HEK293 (cell line): Measurements from ENCODE around the gene BRF1.

Source experiments
- CTCF ChIA-PET: fragments of 350-600 bp; formaldehyde crosslinking; extraction: SDS; loops from one replicate; lab custom pipeline; 2021; ENCODE audit warnings: antibody characterized with exemption; lab: Yijun Ruan, JAX
- POLR2A ChIA-PET: fragments of 300-600 bp; formaldehyde crosslinking; extraction: SDS; loops from one replicate; lab custom pipeline; 2020; ENCODE audit warnings: antibody characterized with exemption, inconsistent platforms; lab: Yijun Ruan, JAX
- H3K27ac ChIP-seq: fragments of 200-500 bp; sonication (Bioruptor generic); 2 replicates; pipeline ENCODE4 v1.5.1; 2014; ENCODE audit warnings: low read depth, low read length, control low read depth, inconsistent platforms; ENCODE audit errors: extremely low read depth
- H3K36me3 ChIP-seq, 2 experiments: fragments of 200-500 bp in 1 of 2; sonication (Bioruptor generic) in 1 of 2; 1 replicate in 1 of 2; 2 replicates in 1 of 2; pipeline ENCODE4 v1.5.1; 2014 to 2017; ENCODE audit warnings: inconsistent platforms in 2 of 2, low read length in 2 of 2; ENCODE audit not compliant: control insufficient read depth in 2 of 2, insufficient read depth in 1 of 2
- H3K4me1 ChIP-seq: fragments of 200-500 bp; sonication (Bioruptor generic); 2 replicates; pipeline ENCODE4 v1.5.1; 2014; ENCODE audit warnings: mild to moderate bottlenecking, low read length, inconsistent platforms; ENCODE audit not compliant: control insufficient read depth, insufficient read depth
- H3K4me3 ChIP-seq: 2 replicates; pipeline ENCODE4 v1.5.1; 2011; ENCODE audit warnings: low read depth, mild to moderate bottlenecking, control low read depth, low read length, moderate library complexity
- H3K9me3 ChIP-seq: fragments of 200-500 bp; sonication (Bioruptor generic); 2 replicates; pipeline ENCODE4 v1.5.1; 2014; ENCODE audit warnings: low read depth, low read length, inconsistent platforms; ENCODE audit not compliant: control insufficient read depth, insufficient read depth
- KLF1 ChIP-seq: fragments of 450-650 bp; formaldehyde crosslinking; IDR thresholded peaks from 2 replicates; pipeline ENCODE4 v1.5.1; 2016; ENCODE audit warnings: missing biosample characterization, missing genetic modification characterization
- KLF10 ChIP-seq: fragments of 450-650 bp; IDR thresholded peaks from 2 replicates; pipeline ENCODE4 v1.5.1; 2018; ENCODE audit warnings: missing biosample characterization, mild to moderate bottlenecking, missing genetic modification characterization
- KLF16 ChIP-seq: fragments of 450-650 bp; formaldehyde crosslinking; IDR thresholded peaks from 2 replicates; pipeline ENCODE4 v1.5.1; 2017; ENCODE audit warnings: missing biosample characterization, missing genetic modification characterization
- MYNN ChIP-seq: fragments of 450-650 bp; formaldehyde crosslinking; IDR thresholded peaks from 2 replicates; pipeline ENCODE4 v1.5.1; 2016; ENCODE audit warnings: missing biosample characterization, missing genetic modification characterization, borderline replicate concordance
- OVOL3 ChIP-seq: fragments of 450-650 bp; formaldehyde crosslinking; IDR thresholded peaks from 2 replicates; pipeline ENCODE4 v1.5.1; 2016; ENCODE audit warnings: missing biosample characterization, missing genetic modification characterization
- SALL2 ChIP-seq: fragments of 450-650 bp; formaldehyde crosslinking; IDR thresholded peaks from 2 replicates; pipeline ENCODE4 v1.5.0; 2017; ENCODE audit warnings: missing biosample characterization, mild to moderate bottlenecking, missing genetic modification characterization, borderline replicate concordance
- SP7 ChIP-seq: fragments of 450-650 bp; formaldehyde crosslinking; IDR thresholded peaks from 2 replicates; pipeline ENCODE4 v1.5.1; 2016; ENCODE audit warnings: missing biosample characterization, missing genetic modification characterization
- TRIM28 ChIP-seq: IDR thresholded peaks from 2 replicates; pipeline ENCODE4 v1.6.1; 2011; ENCODE audit warnings: low read length, control low read depth, borderline replicate concordance
- ZFP3 ChIP-seq: fragments of 450-650 bp; formaldehyde crosslinking; IDR thresholded peaks from 2 replicates; pipeline ENCODE4 v1.5.1; 2016; ENCODE audit warnings: low read depth, missing biosample characterization, missing genetic modification characterization
- ZNF10 ChIP-seq: fragments of 450-650 bp; formaldehyde crosslinking; IDR thresholded peaks from 2 replicates; pipeline ENCODE4 v1.5.1; 2017; ENCODE audit warnings: missing biosample characterization, missing genetic modification characterization
- ZNF133 ChIP-seq: fragments of 450-650 bp; formaldehyde crosslinking; IDR thresholded peaks from 2 replicates; pipeline ENCODE4 v1.5.1; 2016; ENCODE audit warnings: missing biosample characterization, missing genetic modification characterization
- ZNF169 ChIP-seq: fragments of 450-650 bp; formaldehyde crosslinking; IDR thresholded peaks from 2 replicates; pipeline ENCODE4 v1.5.1; 2016; ENCODE audit warnings: missing biosample characterization, missing genetic modification characterization
- ZNF239 ChIP-seq: fragments of 450-650 bp; formaldehyde crosslinking; IDR thresholded peaks from 2 replicates; pipeline ENCODE4 v1.5.1; 2016; ENCODE audit warnings: missing biosample characterization, missing genetic modification characterization
- ZNF266 ChIP-seq: fragments of 450-650 bp; formaldehyde crosslinking; IDR thresholded peaks from 2 replicates; pipeline ENCODE4 v1.5.1; 2016; ENCODE audit warnings: missing biosample characterization, missing genetic modification characterization, low read depth
- ZNF341 ChIP-seq: fragments of 450-650 bp; formaldehyde crosslinking; IDR thresholded peaks from 2 replicates; pipeline ENCODE4; 2016; ENCODE audit warnings: low read depth, missing biosample characterization, missing genetic modification characterization
- ZNF391 ChIP-seq: fragments of 450-650 bp; formaldehyde crosslinking; IDR thresholded peaks from 2 replicates; pipeline ENCODE4 v1.5.1; 2016; ENCODE audit warnings: low read depth, missing biosample characterization, missing genetic modification characterization, borderline replicate concordance
- ZNF473 ChIP-seq: fragments of 450-650 bp; formaldehyde crosslinking; IDR thresholded peaks from 2 replicates; pipeline ENCODE4 v1.5.1; 2017; ENCODE audit warnings: missing biosample characterization, missing genetic modification characterization
- ZNF529 ChIP-seq: fragments of 450-650 bp; formaldehyde crosslinking; IDR thresholded peaks from 2 replicates; pipeline ENCODE4 v1.5.1; 2017; ENCODE audit warnings: missing genetic modification characterization, missing biosample characterization; ENCODE audit not compliant: insufficient replicate concordance
- ZNF677 ChIP-seq: fragments of 450-650 bp; IDR thresholded peaks from 2 replicates; pipeline ENCODE4 v1.5.0; 2018; ENCODE audit warnings: missing biosample characterization, mild to moderate bottlenecking, missing genetic modification characterization, moderate library complexity
- ZNF791 ChIP-seq: fragments of 450-650 bp; formaldehyde crosslinking; IDR thresholded peaks from 2 replicates; pipeline ENCODE4 v1.5.1; 2016; ENCODE audit warnings: missing biosample characterization, missing genetic modification characterization
- ZSCAN16 ChIP-seq: fragments of 450-650 bp; formaldehyde crosslinking; IDR thresholded peaks from 2 replicates; pipeline ENCODE4 v1.5.1; 2016; ENCODE audit warnings: missing biosample characterization, missing genetic modification characterization
- ZXDB ChIP-seq: fragments of 450-650 bp; formaldehyde crosslinking; IDR thresholded peaks from 2 replicates; pipeline ENCODE4 v1.5.1; 2016; ENCODE audit warnings: missing biosample characterization, missing genetic modification characterization
- TF ChIP-seq, protein P1 (sequence below): sonication (generic); formaldehyde crosslinking; IDR thresholded peaks from 2 replicates; pipeline ENCODE4 v1.8.1; 2022; ENCODE audit warnings: mild to moderate bottlenecking, moderate library complexity, missing genetic modification reagents
- TF ChIP-seq, protein P2 (sequence below): fragments of 450-650 bp; IDR thresholded peaks from 2 replicates; pipeline ENCODE4 v1.5.1; 2018; ENCODE audit warnings: missing biosample characterization, mild to moderate bottlenecking, missing genetic modification characterization
- TF ChIP-seq, protein P3 (sequence below): fragments of 450-650 bp; formaldehyde crosslinking; IDR thresholded peaks from 2 replicates; pipeline ENCODE4 v1.5.1; 2016; ENCODE audit warnings: missing biosample characterization, missing genetic modification characterization

Gene BRF1

GRCh38 chr14:105257464-105257863 lies 43.3 kb downstream of the BRF1 start:
- POLR2A ChIA-PET, result no interaction called here

GRCh38 chr14:105256292-105256960 lies 44.4 kb downstream of the BRF1 start:
- CTCF ChIA-PET, result interaction anchor here (0.5 kb wide), 1 partner anchor 52 kb away, joined by 3 read pairs; no protein-coding TSS in a partner anchor

More at GRCh38 chr14:105257464-105257863, 43.3 kb downstream of the BRF1 start:
- Histone ChIP-seq H3K9me3 (no peaks in the 10 kb centered on the region), H3K4me3 (no peak overlapping the region), H3K36me3 (peaks cover 0 to 26% of the 10 kb centered on the region in 2 experiments; a peak in 2 of 3 replicates), H3K4me1 (no peaks in the 10 kb centered on the region), H3K27ac (no peak overlapping the region)
- CTCF ChIA-PET, result interaction anchor here (0.7 kb wide), 1 partner anchor 258 kb away, joined by 3 read pairs; no protein-coding TSS in a partner anchor
- TF ChIP-seq ZNF341, result 0 out of 2 replicates have a peak, but pooled peaks have one; percentile 15
- TF ChIP-seq KLF1, result peak; percentile 38; the same call in 1 of the 2 replicates
- TF ChIP-seq, protein P1, sequence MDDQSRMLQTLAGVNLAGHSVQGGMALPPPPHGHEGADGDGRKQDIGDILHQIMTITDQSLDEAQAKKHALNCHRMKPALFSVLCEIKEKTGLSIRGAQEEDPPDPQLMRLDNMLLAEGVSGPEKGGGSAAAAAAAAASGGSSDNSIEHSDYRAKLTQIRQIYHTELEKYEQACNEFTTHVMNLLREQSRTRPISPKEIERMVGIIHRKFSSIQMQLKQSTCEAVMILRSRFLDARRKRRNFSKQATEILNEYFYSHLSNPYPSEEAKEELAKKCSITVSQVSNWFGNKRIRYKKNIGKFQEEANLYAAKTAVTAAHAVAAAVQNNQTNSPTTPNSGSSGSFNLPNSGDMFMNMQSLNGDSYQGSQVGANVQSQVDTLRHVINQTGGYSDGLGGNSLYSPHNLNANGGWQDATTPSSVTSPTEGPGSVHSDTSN (CRISPR knock-in tag), result no peak

DNA sequence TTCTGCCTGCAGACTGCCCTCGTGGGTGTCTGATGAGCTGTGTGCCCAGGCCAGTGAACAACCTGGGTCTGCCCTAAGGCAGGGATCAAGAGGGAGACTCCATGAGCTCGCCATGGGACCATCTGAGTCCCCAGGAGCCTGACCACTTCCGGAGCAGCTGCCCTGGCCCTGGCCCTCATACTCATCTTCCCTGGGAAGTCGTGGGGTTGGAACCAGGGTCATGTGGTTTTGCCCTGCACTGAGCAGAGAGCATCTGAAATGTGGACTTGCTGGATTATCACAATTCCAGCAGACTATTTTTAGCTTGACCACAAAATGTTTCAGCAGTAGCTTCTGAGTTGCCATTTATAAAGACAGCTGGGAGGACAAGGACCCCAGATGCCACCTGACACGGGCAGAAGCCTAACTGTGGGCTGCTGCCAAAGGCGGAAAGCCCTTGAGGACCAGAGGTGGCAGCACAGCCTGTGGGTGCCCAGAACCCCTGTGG lies 45.7 kb downstream of the BRF1 start:
- no peaks in the 10 kb centered on the region for H3K4me1 ChIP-seq

More at GRCh38 chr14:105256292-105256960, 44.4 kb downstream of the BRF1 start:
- no peaks in the 10 kb centered on the region for H3K9me3 ChIP-seq
- POLR2A ChIA-PET, result no interaction called here
- H3K4me1 ChIP-seq, result no peaks in the 10 kb centered on the region
- TF ChIP-seq SALL2 (tag by site-specific recombination) (no peak), ZXDB (tag by site-specific recombination) (no peak), KLF10 (tag by site-specific recombination) (no peak), ZNF10 (tag by site-specific recombination) (no peak), ZNF473 (no peak), ZNF133 (tag by site-specific recombination) (no peak), MYNN (tag by site-specific recombination) (no peak)
- TF ChIP-seq, protein P2, sequence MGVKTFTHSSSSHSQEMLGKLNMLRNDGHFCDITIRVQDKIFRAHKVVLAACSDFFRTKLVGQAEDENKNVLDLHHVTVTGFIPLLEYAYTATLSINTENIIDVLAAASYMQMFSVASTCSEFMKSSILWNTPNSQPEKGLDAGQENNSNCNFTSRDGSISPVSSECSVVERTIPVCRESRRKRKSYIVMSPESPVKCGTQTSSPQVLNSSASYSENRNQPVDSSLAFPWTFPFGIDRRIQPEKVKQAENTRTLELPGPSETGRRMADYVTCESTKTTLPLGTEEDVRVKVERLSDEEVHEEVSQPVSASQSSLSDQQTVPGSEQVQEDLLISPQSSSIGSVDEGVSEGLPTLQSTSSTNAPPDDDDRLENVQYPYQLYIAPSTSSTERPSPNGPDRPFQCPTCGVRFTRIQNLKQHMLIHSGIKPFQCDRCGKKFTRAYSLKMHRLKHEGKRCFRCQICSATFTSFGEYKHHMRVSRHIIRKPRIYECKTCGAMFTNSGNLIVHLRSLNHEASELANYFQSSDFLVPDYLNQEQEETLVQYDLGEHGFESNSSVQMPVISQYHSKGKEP (tag by site-specific recombination), result no peak
- no peak overlapping the region for H3K27ac ChIP-seq
- H3K36me3 ChIP-seq, result peaks cover 0 to 33% of the 10 kb centered on the region in 2 experiments; a peak in 2 of 3 replicates
- no peak overlapping the region for H3K4me3 ChIP-seq

More for the DNA sequence above, 45.7 kb downstream of the BRF1 start:
- ChIA-PET CTCF (no interaction called here), POLR2A (interaction anchor here (1.0 kb wide), 1 partner anchor 46 kb away, joined by 3 read pairs; no protein-coding TSS in a partner anchor)
- TF ChIP-seq ZFP3 (no peak), TRIM28 (no peak), ZNF791 (no peak), OVOL3 (tag by site-specific recombination) (no peak), ZNF529 (tag by site-specific recombination) (no peak), ZNF239 (tag by site-specific recombination) (no peak), ZNF677 (tag by site-specific recombination) (no peak), ZNF169 (no peak), SP7 (tag by site-specific recombination) (no peak), ZNF266 (tag by site-specific recombination) (no peak), KLF16 (tag by site-specific recombination) (no peak), SALL2 (tag by site-specific recombination) (no peak), ZNF391 (tag by site-specific recombination) (no peak), ZSCAN16 (no peak)
- TF ChIP-seq, protein P3, sequence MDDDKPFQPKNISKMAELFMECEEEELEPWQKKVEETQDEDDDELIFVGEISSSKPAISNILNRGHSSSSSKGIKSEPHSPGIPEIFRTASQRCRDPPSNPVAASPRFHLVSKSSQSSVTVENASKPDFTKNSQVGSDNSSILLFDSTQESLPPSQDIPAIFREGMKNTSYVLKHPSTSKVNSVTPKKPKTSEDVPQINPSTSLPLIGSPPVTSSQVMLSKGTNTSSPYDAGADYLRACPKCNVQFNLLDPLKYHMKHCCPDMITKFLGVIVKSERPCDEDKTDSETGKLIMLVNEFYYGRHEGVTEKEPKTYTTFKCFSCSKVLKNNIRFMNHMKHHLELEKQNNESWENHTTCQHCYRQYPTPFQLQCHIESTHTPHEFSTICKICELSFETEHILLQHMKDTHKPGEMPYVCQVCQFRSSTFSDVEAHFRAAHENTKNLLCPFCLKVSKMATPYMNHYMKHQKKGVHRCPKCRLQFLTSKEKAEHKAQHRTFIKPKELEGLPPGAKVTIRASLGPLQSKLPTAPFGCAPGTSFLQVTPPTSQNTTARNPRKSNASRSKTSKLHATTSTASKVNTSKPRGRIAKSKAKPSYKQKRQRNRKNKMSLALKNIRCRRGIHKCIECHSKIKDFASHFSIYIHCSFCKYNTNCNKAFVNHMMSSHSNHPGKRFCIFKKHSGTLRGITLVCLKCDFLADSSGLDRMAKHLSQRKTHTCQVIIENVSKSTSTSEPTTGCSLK (tag by site-specific recombination), result no peak
- Histone ChIP-seq H3K27ac (no peak overlapping the region), H3K4me3 (no peak overlapping the region), H3K36me3 (peaks cover 0 to 47% of the 10 kb centered on the region in 2 experiments; a peak in 1 of 3 replicates), H3K9me3 (no peaks in the 10 kb centered on the region)
